ENCODE results near the gene DSP.

DSP gene

GRCh38 chr6:7593229-7593628, 51.8 kb downstream of the DSP start:
- ATAC-seq (ENCODE audit: insufficient read depth, low read depth) (no peak), DNase-seq (no peak)
- Histone ChIP-seq H3K9ac (ENCODE audit: low read depth, low read length) (no peak overlapping the region), H3K27me3 (ENCODE audit: insufficient read depth, low read length, poor library complexity) (no peaks in the 10 kb centered on the region), H3K36me3 (ENCODE audit: insufficient read depth, low read length) (peaks cover 52% of the 10 kb centered on the region), H4K20me1 (ENCODE audit: insufficient read depth, low read length) (peaks cover 22% of the 10 kb centered on the region), H3K4me3 (ENCODE audit: low read depth in 1 of 2, low read length in 2 of 2) (no peak overlapping the region), H3K27ac (ENCODE audit: low read length) (no peak overlapping the region), H2AFZ (ENCODE audit: low read depth, low read length) (no peak overlapping the region), H3K9me3 (ENCODE audit: insufficient read depth, low read length, severe bottlenecking) (no peaks in the 10 kb centered on the region), H3K4me2 (ENCODE audit: insufficient read depth, low read length) (peak overlapping the region; percentile 75; the same call in 1 of the 2 replicates), H3K4me1 (ENCODE audit: insufficient read depth, low read length) (peaks cover 37% of the 10 kb centered on the region), H3K79me2 (ENCODE audit: insufficient read depth, low read length) (peaks cover 51% of the 10 kb centered on the region)
- TF ChIP-seq CTCF (IDR thresholded peaks at IDR 0.05; ENCODE audit: borderline replicate concordance, extremely low read depth, low read length, poor library complexity, severe bottlenecking) (no peak), EZH2 (IDR thresholded peaks at IDR 0.05; ENCODE audit: borderline replicate concordance, low read depth, low read length, severe bottlenecking) (no peak)

DNA sequence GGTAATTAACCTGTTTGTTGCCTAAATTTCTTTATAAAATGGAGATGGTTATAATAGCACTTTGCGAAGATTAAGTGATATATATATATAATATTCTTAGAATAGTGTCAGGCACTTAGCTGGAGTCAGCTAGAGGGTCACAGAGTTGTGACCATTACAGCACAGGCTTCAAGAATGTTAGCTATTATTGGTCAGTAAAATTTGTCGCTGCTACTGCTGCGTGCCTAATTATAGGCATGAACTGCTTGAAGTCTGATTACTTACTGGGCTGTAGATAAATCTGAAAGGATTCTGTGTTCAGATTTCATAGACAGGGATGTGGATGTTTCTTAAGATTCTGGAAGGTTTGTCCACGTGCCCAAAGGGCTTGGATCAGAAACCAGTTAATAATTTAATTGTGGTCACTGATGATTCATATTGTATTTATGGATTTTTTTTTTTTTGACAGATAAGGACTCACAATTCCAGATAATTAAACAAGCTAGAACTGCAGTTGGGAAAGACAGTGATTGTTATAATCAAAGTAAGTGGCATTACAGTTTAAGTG, 53.2 kb downstream of the DSP start:
- peaks cover 51% of the 10 kb centered on the region for H3K79me2 ChIP-seq (ENCODE audit: insufficient read depth, low read length)
- ATAC-seq (ENCODE audit: insufficient read depth, low read depth), result no peak
- H4K20me1 ChIP-seq (ENCODE audit: insufficient read depth, low read length), result peaks cover 22% of the 10 kb centered on the region
- H2AFZ ChIP-seq (ENCODE audit: low read depth, low read length), result no peak overlapping the region
- no peaks in the 10 kb centered on the region for H3K27me3 ChIP-seq (ENCODE audit: insufficient read depth, low read length, poor library complexity)
- H3K4me3 ChIP-seq (ENCODE audit: low read depth in 1 of 2, low read length in 2 of 2), result no peak overlapping the region
- no peaks in the 10 kb centered on the region for H3K9me3 ChIP-seq (ENCODE audit: insufficient read depth, low read length, severe bottlenecking)
- H3K9ac ChIP-seq (ENCODE audit: low read depth, low read length), result no peak overlapping the region
- peaks cover 64% of the 10 kb centered on the region for H3K36me3 ChIP-seq (ENCODE audit: insufficient read depth, low read length)
- H3K27ac ChIP-seq (ENCODE audit: low read length), result no peak overlapping the region
- no peak overlapping the region for H3K4me2 ChIP-seq (ENCODE audit: insufficient read depth, low read length)
- no peak for TF ChIP-seq CTCF (IDR thresholded peaks at IDR 0.05; ENCODE audit: borderline replicate concordance, extremely low read depth, low read length, poor library complexity, severe bottlenecking)
- TF ChIP-seq EZH2 (IDR thresholded peaks at IDR 0.05; ENCODE audit: borderline replicate concordance, low read depth, low read length, severe bottlenecking), result no peak
- H3K4me1 ChIP-seq (ENCODE audit: insufficient read depth, low read length), result peaks cover 30% of the 10 kb centered on the region
- no peak for DNase-seq

GRCh38 chr6:7604003-7604402, 62.5 kb downstream of the DSP start:
- DNase-seq (no peak), ATAC-seq (ENCODE audit: insufficient read depth, low read depth) (no peak)
- H3K27me3 ChIP-seq (ENCODE audit: insufficient read depth, low read length, poor library complexity), result no peaks in the 10 kb centered on the region
- H3K4me1 ChIP-seq (ENCODE audit: insufficient read depth, low read length), result no peaks in the 10 kb centered on the region
- no peak overlapping the region for H3K4me3 ChIP-seq (ENCODE audit: low read depth in 1 of 2, low read length in 2 of 2)
- H3K27ac ChIP-seq (ENCODE audit: low read length), result no peak overlapping the region
- H3K4me2 ChIP-seq (ENCODE audit: insufficient read depth, low read length), result no peak overlapping the region
- H3K36me3 ChIP-seq (ENCODE audit: insufficient read depth, low read length), result peaks cover 94% of the 10 kb centered on the region
- no peak overlapping the region for H2AFZ ChIP-seq (ENCODE audit: low read depth, low read length)
- TF ChIP-seq EZH2 (IDR thresholded peaks at IDR 0.05; ENCODE audit: borderline replicate concordance, low read depth, low read length, severe bottlenecking) (no peak), CTCF (IDR thresholded peaks at IDR 0.05; ENCODE audit: borderline replicate concordance, extremely low read depth, low read length, poor library complexity, severe bottlenecking) (no peak)
- no peaks in the 10 kb centered on the region for H3K9me3 ChIP-seq (ENCODE audit: insufficient read depth, low read length, severe bottlenecking)
- no peaks in the 10 kb centered on the region; the same call in 1 of the 2 replicates for H3K79me2 ChIP-seq (ENCODE audit: insufficient read depth, low read length)
- no peak overlapping the region for H3K9ac ChIP-seq (ENCODE audit: low read depth, low read length)
- H4K20me1 ChIP-seq (ENCODE audit: insufficient read depth, low read length), result 0 out of 2 replicates have a peak, but pooled peaks cover 3% of the 10 kb centered on the region

All from DND-41 (cell line).